ENCODE results near the gene GRAMD2B. TPM values are rescaled to one million over a fixed set of nuclear protein-coding genes. Genes with fewer than 3 reads are reported as not detected.
"Not testable (repeated sequence)": the region's sequence is repeated elsewhere in the genome, so short reads cannot be mapped to it uniquely, and the experiment has no call there.

GRAMD2B gene
- total RNA-seq, 1 donor from 2014 or later, result 18.3 TPM

GRCh38 chr5:126516133-126516532 lies 92.9 kb downstream of the GRAMD2B start:
- no peak for TF ChIP-seq CTCF (conservative IDR thresholded peaks at IDR 0.05)
- no peaks in the 10 kb centered on the region for H3K36me3 Mint-ChIP-seq
- DNase-seq (ENCODE audit: extremely low spot score, unreplicated experiment), result no peak
- no peaks in the 10 kb centered on the region for H3K27me3 Mint-ChIP-seq
- peak overlapping the region; percentile 52 for H3K4me3 Mint-ChIP-seq
- no peaks in the 10 kb centered on the region for H3K9me3 Mint-ChIP-seq
- peaks cover 32% of the 10 kb centered on the region for H3K4me1 Mint-ChIP-seq (ENCODE audit: unreplicated experiment)
- peak overlapping the region; percentile 74 for H3K27ac Mint-ChIP-seq

- no peak for DNase-seq (ENCODE audit: extremely low spot score, unreplicated experiment)
- Mint-ChIP-seq H3K4me3 (no peak overlapping the region), H3K27me3 (no peaks in the 10 kb centered on the region), H3K4me1 (ENCODE audit: unreplicated experiment) (peaks cover 31% of the 10 kb centered on the region), H3K9me3 (no peaks in the 10 kb centered on the region), H3K36me3 (no peaks in the 10 kb centered on the region), H3K27ac (peak overlapping the region; percentile 74)
- no peak for TF ChIP-seq CTCF (conservative IDR thresholded peaks at IDR 0.05)
Measured at GRCh38 chr5:126516852-126517251, 93.6 kb downstream of the GRAMD2B start.

GRCh38 chr5:126519223-126519622 lies 96.0 kb downstream of the GRAMD2B start:
- DNase-seq (ENCODE audit: extremely low spot score, unreplicated experiment), result not testable (repeated sequence)
- peaks cover 34% of the 10 kb centered on the region for H3K4me1 Mint-ChIP-seq (ENCODE audit: unreplicated experiment)
- peak overlapping the region; percentile 69 for H3K4me3 Mint-ChIP-seq

DNA sequence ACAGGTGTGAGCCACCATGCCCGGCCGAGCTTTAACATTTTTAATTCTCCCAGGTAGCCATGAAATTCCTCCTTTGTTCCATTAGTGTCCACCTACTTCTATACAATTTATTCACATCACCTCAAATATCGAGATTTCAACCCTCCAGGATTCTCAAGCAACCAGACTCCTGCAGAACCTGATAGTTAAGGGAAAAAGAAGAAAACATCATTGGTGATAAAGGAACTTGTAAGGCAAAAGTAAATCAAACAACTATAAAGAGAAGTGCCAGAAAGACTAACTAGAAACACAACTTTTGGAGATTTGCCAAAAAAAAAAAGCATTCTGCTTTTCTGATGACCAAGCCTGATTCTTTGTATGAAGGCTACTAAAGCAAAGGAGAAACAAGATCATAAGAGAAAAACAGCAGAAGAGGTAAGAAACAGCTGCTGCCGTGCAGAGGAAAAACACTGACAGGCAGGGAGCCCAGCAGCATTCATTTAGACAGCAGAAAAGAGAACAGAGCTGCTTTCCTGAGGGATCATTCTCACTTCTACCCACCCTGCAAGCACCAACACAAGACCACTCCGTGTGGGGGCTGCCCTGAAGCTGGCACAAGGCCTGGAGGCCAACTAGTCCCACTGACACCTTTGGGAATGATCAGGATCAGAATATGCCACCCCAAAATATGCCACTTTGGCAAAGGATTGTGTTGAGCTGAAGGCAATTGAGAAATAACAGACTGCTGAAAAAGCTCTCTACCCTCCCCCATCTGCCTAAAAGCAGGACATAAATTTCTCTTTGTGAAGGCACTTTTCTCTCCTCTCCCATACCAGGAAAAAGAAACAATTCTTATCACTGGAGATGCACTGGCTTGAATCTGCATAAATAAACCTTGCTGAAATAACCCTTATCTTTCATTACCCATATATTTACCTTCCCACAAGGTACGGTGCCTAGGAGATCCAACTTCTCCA lies 96.7 kb downstream of the GRAMD2B start:
- no peaks in the 10 kb centered on the region for H3K9me3 Mint-ChIP-seq
- DNase-seq (ENCODE audit: extremely low spot score, unreplicated experiment), result no peak
- no peaks in the 10 kb centered on the region for H3K36me3 Mint-ChIP-seq
- no peaks in the 10 kb centered on the region for H3K27me3 Mint-ChIP-seq
- TF ChIP-seq CTCF (conservative IDR thresholded peaks at IDR 0.05), result no peak
- H3K27ac Mint-ChIP-seq, result peak overlapping the region; percentile 75
- H3K4me3 Mint-ChIP-seq, result peak overlapping the region; percentile 69
- H3K4me1 Mint-ChIP-seq (ENCODE audit: unreplicated experiment), result peaks cover 35% of the 10 kb centered on the region

More at GRCh38 chr5:126519223-126519622, 96.0 kb downstream of the GRAMD2B start:
- peak overlapping the region; percentile 75 for H3K27ac Mint-ChIP-seq
- H3K9me3 Mint-ChIP-seq, H3K27me3 Mint-ChIP-seq, H3K36me3 Mint-ChIP-seq: not testable (repeated sequence)

GRCh38 chr5:126520593-126520953 lies 97.4 kb downstream of the GRAMD2B start:
- Mint-ChIP-seq H3K27ac (peak overlapping the region; percentile 75), H3K9me3 (no peaks in the 10 kb centered on the region), H3K4me3 (peak overlapping the region; percentile 21), H3K27me3 (no peaks in the 10 kb centered on the region), H3K4me1 (ENCODE audit: unreplicated experiment) (peaks cover 32% of the 10 kb centered on the region), H3K36me3 (no peaks in the 10 kb centered on the region)
- TF ChIP-seq CTCF (conservative IDR thresholded peaks at IDR 0.05), result no peak
- no peak for DNase-seq (ENCODE audit: extremely low spot score, unreplicated experiment)

GRCh38 chr5:126521130-126521529 lies 97.9 kb downstream of the GRAMD2B start:
- H3K27me3 Mint-ChIP-seq, result no peaks in the 10 kb centered on the region
- H3K4me1 Mint-ChIP-seq (ENCODE audit: unreplicated experiment), result peaks cover 28% of the 10 kb centered on the region

More at GRCh38 chr5:126521130-126521529, 97.9 kb downstream of the GRAMD2B start:
- no peak overlapping the region for H3K4me3 Mint-ChIP-seq
- no peak for DNase-seq (ENCODE audit: extremely low spot score, unreplicated experiment)
- no peaks in the 10 kb centered on the region for H3K36me3 Mint-ChIP-seq
- no peak overlapping the region for H3K27ac Mint-ChIP-seq
- H3K9me3 Mint-ChIP-seq, result no peaks in the 10 kb centered on the region
- TF ChIP-seq CTCF (conservative IDR thresholded peaks at IDR 0.05), result no peak
